GM23338 (cell line): Measurements from ENCODE around the gene FPGS. TPM values are rescaled to one million over a fixed set of nuclear protein-coding genes. Genes with fewer than 3 reads are reported as not detected.

Source experiments
- ATAC-seq: fragments of 200-7000 bp; cut with Tn5 transposase; 3 replicates; pipeline ENCODE4 v1.9.1; 2020
- DNase-seq: peaks from one replicate; pipeline ENCODE4 v3.0.0-alpha.2; 2015; ENCODE audit warnings: low spot score
- H2AFZ ChIP-seq: fragments of 200-600 bp; sonication (generic); 2 replicates; pipeline ENCODE4 v1.8.0; 2016; ENCODE audit warnings: antibody characterized with exemption, mild to moderate bottlenecking, moderate library complexity
- H3F3A ChIP-seq: fragments of 200-600 bp; sonication (generic); replicated peaks from 2 replicates; pipeline ENCODE4 v1.8.0; 2017; ENCODE audit warnings: antibody characterized with exemption, mixed run types, low read depth
- H3K27ac ChIP-seq: fragments of 200-600 bp; sonication (generic); 2 replicates; pipeline ENCODE4 v1.6.1; 2016; ENCODE audit warnings: low read depth
- H3K27me3 ChIP-seq: fragments of 200-600 bp; sonication (generic); 2 replicates; pipeline ENCODE4 v1.8.0; 2016; ENCODE audit warnings: mild to moderate bottlenecking, mixed run types, moderate library complexity; ENCODE audit not compliant: insufficient read depth
- H3K36me3 ChIP-seq: fragments of 200-600 bp; sonication (generic); 2 replicates; pipeline ENCODE4 v1.8.0; 2016; ENCODE audit warnings: mild to moderate bottlenecking; ENCODE audit not compliant: insufficient read depth
- H3K4me1 ChIP-seq: fragments of 200-600 bp; sonication (generic); 2 replicates; pipeline ENCODE4 v1.8.0; 2016; ENCODE audit warnings: mild to moderate bottlenecking, moderate library complexity; ENCODE audit not compliant: insufficient read depth
- H3K4me2 ChIP-seq: fragments of 200-600 bp; sonication (generic); 2 replicates; pipeline ENCODE4 v1.7.1; 2017; ENCODE audit warnings: mixed run types
- H3K4me3 ChIP-seq: fragments of 200-600 bp; sonication (generic); 2 replicates; pipeline ENCODE4 v1.6.1; 2016; ENCODE audit warnings: mixed run types
- H3K79me2 ChIP-seq: fragments of 200-600 bp; sonication (generic); replicated peaks from 2 replicates; pipeline ENCODE4 v1.8.0; 2017; ENCODE audit warnings: mild to moderate bottlenecking; ENCODE audit not compliant: insufficient read depth
- H3K9me2 ChIP-seq: fragments of 200-600 bp; sonication (generic); 2 replicates; pipeline ENCODE4 v1.8.0; 2017; ENCODE audit not compliant: insufficient read depth
- H4K20me1 ChIP-seq: fragments of 200-600 bp; sonication (generic); replicated peaks from 2 replicates; pipeline ENCODE4 v1.8.0; 2017; ENCODE audit warnings: mild to moderate bottlenecking; ENCODE audit not compliant: insufficient read depth
- H3K27ac Mint-ChIP-seq: 2 replicates; pipeline ENCODE4 v1.8.0; 2020; ENCODE audit warnings: inconsistent platforms, mild to moderate bottlenecking, moderate library complexity, mixed read lengths
- H3K27me3 Mint-ChIP-seq: 3 replicates; pipeline ENCODE4 v1.8.0; 2022; ENCODE audit warnings: low read depth, mild to moderate bottlenecking, moderate library complexity, mixed read lengths, inconsistent platforms; ENCODE audit not compliant: insufficient read depth, poor library complexity
- H3K36me3 Mint-ChIP-seq: 3 replicates; pipeline ENCODE4 v1.8.0; 2021; ENCODE audit warnings: low read depth, mild to moderate bottlenecking, inconsistent platforms, moderate library complexity, mixed read lengths
- H3K4me1 Mint-ChIP-seq: 3 replicates; pipeline ENCODE4 v1.8.0; 2020; ENCODE audit warnings: mild to moderate bottlenecking, inconsistent platforms, mixed read lengths
- H3K4me3 Mint-ChIP-seq: 3 replicates; pipeline ENCODE4 v1.8.0; 2021; ENCODE audit warnings: moderate library complexity, mild to moderate bottlenecking, inconsistent platforms, mixed read lengths
- H3K9me3 Mint-ChIP-seq: 3 replicates; pipeline ENCODE4 v1.8.0; 2020; ENCODE audit warnings: moderate library complexity, mild to moderate bottlenecking, inconsistent platforms, mixed read lengths
- NANOG ChIP-seq: IDR thresholded peaks from 2 replicates; pipeline ENCODE4 v1.6.1; 2016; ENCODE audit warnings: antibody characterized with exemption, borderline replicate concordance
- POLR2AphosphoS5 ChIP-seq: IDR thresholded peaks from 2 replicates; pipeline ENCODE4 v1.6.1; 2016; ENCODE audit warnings: antibody characterized with exemption, low read depth
- STAT1 ChIP-seq: IDR thresholded peaks from one replicate; pipeline ENCODE4 v1.6.1; 2016; ENCODE audit warnings: antibody characterized with exemption; ENCODE audit not compliant: unreplicated experiment
- polyA plus RNA-seq: library from polyadenylated mRNA; unstranded; fragments of >200 nt; fragmentation: Nextera tagmentation; extraction: Ambion mirVana; gene quantifications from 2 replicates; pipeline ENCODE4 v1.2.1, GENCODE V29; 2016
- total RNA-seq: library from RNA; depleted of rRNA; stranded (reverse); fragments of >200 nt; shearing (Covaris generic); gene quantifications from 2 replicates; pipeline ENCODE4 v1.2.3, GENCODE V29; 2014
- TF ChIP-seq, protein P1 (sequence below), 2 experiments: fragments of 200-600 bp in 1 of 2; sonication (generic) in 1 of 2; conservative IDR thresholded peaks; 2 replicates each; pipeline versions ENCODE4 v1.5.1 to v1.6.1; 2016 to 2017; ENCODE audit warnings: antibody characterized with exemption in 2 of 2, low read depth in 2 of 2, mild to moderate bottlenecking in 2 of 2, moderate library complexity in 1 of 2
- TF ChIP-seq, protein P2 (sequence below): fragments of 250-450 bp; sonication (Bioruptor Pico); IDR thresholded peaks from 2 replicates; pipeline ENCODE4 v1.5.0; 2020; ENCODE audit warnings: mild to moderate bottlenecking, moderate library complexity
- TF ChIP-seq, protein P3 (sequence below): IDR thresholded peaks from one replicate; pipeline ENCODE4 v1.6.1; 2018; ENCODE audit warnings: antibody characterized with exemption; ENCODE audit not compliant: unreplicated experiment
- TF ChIP-seq, protein P4 (sequence below): IDR thresholded peaks from 2 replicates; pipeline ENCODE4 v1.6.1; 2016; ENCODE audit warnings: antibody characterized with exemption

The FPGS gene
- total and polyA plus RNA-seq, 2 experiments from 2014 or later = 40.7 to 87.2 TPM

DNA sequence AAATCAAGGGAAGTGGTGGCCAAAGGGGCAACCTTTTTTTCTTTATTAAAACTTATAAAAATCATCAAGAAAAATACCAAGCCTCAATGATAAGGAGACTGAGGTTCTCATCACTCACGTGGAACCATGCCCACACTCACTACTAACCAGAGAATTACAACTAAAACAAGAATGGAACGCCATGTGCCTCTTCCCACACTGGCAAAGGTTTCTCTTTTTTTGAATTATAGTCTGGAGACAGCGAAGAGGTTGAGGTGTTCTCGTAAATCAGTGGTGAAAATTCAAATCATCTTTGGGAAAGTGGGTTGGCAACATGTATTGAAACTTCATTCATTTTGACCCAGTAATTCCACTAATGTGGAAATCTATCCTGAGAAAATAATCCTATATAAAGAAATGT is 19.4 kb downstream of the FPGS start:
- no peak overlapping the region for H3K4me3 Mint-ChIP-seq
- peaks cover 22% of the 10 kb centered on the region for H3K27me3 Mint-ChIP-seq
- no peaks in the 10 kb centered on the region for H3K79me2 ChIP-seq
- DNase-seq = no peak
- no peaks in the 10 kb centered on the region; the same call in 1 of the 2 replicates for H3K4me1 ChIP-seq
- H3K4me2 ChIP-seq = no peak overlapping the region
- no peak overlapping the region for H3K27ac Mint-ChIP-seq
- ATAC-seq = no peak
- no peaks in the 10 kb centered on the region; the same call in 1 of the 2 replicates for H4K20me1 ChIP-seq
- peaks cover 18% of the 10 kb centered on the region for H3K4me1 Mint-ChIP-seq
- no peak overlapping the region for H2AFZ ChIP-seq
- peaks cover 9% of the 10 kb centered on the region; the same call in 1 of the 2 replicates for H3K27me3 ChIP-seq
- no peak for TF ChIP-seq STAT1
- peaks cover 10% of the 10 kb centered on the region; the same call in 2 of the 3 replicates for H3K36me3 Mint-ChIP-seq
- no peak overlapping the region for H3K27ac ChIP-seq
- 0 out of 2 replicates have a peak, but pooled peaks cover 6% of the 10 kb centered on the region for H3F3A ChIP-seq
- no peaks in the 10 kb centered on the region for H3K9me2 ChIP-seq
- H3K9me3 Mint-ChIP-seq = no peaks in the 10 kb centered on the region
- no peak overlapping the region for H3K4me3 ChIP-seq
- H3K36me3 ChIP-seq = no peaks in the 10 kb centered on the region

DNA sequence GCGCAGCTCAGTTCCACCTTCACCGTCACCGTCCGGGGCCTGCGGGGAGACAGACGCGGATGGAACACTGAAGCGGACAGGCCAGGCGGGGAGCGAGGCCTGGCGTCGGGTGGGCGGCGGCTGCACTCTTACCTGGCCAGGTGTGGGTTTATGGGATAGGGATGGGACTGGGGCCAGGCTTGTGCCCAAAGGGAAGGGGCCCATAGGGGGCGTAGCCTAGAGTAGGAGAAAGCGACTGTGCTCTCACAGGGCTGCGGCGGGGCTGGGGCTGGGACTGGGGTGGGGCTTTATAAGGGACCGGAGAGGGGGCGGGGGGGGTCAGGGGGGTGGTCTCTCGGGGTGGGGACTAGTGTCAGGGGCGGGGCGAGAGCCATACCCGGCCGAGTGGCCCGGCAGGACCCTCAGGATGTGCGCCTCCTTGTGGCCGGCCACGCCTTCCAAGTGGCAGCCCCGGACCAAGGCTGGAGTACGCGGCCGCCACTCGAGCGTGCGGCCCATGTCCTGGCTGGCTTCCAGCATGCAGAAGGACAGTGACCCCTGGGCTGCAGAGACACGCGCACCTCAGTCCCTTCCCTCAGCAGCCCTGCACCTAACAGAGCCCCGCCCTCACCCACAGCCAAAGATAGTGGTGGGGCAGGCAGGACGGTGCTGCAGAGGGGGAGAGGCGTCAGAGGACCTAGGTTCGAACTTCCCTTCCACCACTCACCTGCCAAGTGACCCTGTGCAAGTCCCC is 22.8 kb downstream of the FPGS start:
- Histone ChIP-seq H3K4me2 (peak overlapping the region; percentile 65), H3K27ac (no peak overlapping the region), H3K4me3 (peak overlapping the region; percentile 45; the same call in 1 of the 2 replicates), H3K4me1 (peaks cover 8% of the 10 kb centered on the region), H2AFZ (peak overlapping the region; percentile 66), H3K79me2 (no peaks in the 10 kb centered on the region), H3F3A (peaks cover 14% of the 10 kb centered on the region), H3K36me3 (no peaks in the 10 kb centered on the region; the same call in 1 of the 2 replicates), H3K27me3 (peaks cover 12% of the 10 kb centered on the region; the same call in 1 of the 2 replicates), H4K20me1 (no peaks in the 10 kb centered on the region), H3K9me2 (no peaks in the 10 kb centered on the region)
- peak overlapping the region; percentile 77; the same call in 1 of the 2 replicates for H3K27ac Mint-ChIP-seq
- TF ChIP-seq POLR2AphosphoS5 = peak; percentile 65
- TF ChIP-seq, protein P1, sequence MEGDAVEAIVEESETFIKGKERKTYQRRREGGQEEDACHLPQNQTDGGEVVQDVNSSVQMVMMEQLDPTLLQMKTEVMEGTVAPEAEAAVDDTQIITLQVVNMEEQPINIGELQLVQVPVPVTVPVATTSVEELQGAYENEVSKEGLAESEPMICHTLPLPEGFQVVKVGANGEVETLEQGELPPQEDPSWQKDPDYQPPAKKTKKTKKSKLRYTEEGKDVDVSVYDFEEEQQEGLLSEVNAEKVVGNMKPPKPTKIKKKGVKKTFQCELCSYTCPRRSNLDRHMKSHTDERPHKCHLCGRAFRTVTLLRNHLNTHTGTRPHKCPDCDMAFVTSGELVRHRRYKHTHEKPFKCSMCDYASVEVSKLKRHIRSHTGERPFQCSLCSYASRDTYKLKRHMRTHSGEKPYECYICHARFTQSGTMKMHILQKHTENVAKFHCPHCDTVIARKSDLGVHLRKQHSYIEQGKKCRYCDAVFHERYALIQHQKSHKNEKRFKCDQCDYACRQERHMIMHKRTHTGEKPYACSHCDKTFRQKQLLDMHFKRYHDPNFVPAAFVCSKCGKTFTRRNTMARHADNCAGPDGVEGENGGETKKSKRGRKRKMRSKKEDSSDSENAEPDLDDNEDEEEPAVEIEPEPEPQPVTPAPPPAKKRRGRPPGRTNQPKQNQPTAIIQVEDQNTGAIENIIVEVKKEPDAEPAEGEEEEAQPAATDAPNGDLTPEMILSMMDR (conservative IDR thresholded peaks at IDR 0.05; ENCODE audit: low read depth in 2 of 2) = peak; percentile 55 to 82
- TF ChIP-seq, protein P2, sequence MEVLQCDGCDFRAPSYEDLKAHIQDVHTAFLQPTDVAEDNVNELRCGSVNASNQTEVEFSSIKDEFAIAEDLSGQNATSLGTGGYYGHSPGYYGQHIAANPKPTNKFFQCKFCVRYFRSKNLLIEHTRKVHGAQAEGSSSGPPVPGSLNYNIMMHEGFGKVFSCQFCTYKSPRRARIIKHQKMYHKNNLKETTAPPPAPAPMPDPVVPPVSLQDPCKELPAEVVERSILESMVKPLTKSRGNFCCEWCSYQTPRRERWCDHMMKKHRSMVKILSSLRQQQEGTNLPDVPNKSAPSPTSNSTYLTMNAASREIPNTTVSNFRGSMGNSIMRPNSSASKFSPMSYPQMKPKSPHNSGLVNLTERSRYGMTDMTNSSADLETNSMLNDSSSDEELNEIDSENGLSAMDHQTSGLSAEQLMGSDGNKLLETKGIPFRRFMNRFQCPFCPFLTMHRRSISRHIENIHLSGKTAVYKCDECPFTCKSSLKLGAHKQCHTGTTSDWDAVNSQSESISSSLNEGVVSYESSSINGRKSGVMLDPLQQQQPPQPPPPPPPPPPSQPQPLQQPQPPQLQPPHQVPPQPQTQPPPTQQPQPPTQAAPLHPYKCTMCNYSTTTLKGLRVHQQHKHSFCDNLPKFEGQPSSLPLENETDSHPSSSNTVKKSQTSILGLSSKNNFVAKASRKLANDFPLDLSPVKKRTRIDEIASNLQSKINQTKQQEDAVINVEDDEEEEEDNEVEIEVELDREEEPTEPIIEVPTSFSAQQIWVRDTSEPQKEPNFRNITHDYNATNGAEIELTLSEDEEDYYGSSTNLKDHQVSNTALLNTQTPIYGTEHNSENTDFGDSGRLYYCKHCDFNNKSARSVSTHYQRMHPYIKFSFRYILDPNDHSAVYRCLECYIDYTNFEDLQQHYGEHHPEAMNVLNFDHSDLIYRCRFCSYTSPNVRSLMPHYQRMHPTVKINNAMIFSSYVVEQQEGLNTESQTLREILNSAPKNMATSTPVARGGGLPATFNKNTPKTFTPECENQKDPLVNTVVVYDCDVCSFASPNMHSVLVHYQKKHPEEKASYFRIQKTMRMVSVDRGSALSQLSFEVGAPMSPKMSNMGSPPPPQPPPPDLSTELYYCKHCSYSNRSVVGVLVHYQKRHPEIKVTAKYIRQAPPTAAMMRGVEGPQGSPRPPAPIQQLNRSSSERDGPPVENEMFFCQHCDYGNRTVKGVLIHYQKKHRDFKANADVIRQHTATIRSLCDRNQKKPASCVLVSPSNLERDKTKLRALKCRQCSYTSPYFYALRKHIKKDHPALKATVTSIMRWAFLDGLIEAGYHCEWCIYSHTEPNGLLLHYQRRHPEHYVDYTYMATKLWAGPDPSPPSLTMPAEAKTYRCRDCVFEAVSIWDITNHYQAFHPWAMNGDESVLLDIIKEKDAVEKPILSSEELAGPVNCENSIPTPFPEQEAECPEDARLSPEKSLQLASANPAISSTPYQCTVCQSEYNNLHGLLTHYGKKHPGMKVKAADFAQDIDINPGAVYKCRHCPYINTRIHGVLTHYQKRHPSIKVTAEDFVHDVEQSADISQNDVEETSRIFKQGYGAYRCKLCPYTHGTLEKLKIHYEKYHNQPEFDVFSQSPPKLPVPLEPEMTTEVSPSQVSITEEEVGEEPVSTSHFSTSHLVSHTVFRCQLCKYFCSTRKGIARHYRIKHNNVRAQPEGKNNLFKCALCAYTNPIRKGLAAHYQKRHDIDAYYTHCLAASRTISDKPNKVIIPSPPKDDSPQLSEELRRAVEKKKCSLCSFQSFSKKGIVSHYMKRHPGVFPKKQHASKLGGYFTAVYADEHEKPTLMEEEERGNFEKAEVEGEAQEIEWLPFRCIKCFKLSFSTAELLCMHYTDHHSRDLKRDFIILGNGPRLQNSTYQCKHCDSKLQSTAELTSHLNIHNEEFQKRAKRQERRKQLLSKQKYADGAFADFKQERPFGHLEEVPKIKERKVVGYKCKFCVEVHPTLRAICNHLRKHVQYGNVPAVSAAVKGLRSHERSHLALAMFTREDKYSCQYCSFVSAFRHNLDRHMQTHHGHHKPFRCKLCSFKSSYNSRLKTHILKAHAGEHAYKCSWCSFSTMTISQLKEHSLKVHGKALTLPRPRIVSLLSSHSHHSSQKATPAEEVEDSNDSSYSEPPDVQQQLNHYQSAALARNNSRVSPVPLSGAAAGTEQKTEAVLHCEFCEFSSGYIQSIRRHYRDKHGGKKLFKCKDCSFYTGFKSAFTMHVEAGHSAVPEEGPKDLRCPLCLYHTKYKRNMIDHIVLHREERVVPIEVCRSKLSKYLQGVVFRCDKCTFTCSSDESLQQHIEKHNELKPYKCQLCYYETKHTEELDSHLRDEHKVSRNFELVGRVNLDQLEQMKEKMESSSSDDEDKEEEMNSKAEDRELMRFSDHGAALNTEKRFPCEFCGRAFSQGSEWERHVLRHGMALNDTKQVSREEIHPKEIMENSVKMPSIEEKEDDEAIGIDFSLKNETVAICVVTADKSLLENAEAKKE (CRISPR knock-in tag) = no peak
- TF ChIP-seq, protein P3, sequence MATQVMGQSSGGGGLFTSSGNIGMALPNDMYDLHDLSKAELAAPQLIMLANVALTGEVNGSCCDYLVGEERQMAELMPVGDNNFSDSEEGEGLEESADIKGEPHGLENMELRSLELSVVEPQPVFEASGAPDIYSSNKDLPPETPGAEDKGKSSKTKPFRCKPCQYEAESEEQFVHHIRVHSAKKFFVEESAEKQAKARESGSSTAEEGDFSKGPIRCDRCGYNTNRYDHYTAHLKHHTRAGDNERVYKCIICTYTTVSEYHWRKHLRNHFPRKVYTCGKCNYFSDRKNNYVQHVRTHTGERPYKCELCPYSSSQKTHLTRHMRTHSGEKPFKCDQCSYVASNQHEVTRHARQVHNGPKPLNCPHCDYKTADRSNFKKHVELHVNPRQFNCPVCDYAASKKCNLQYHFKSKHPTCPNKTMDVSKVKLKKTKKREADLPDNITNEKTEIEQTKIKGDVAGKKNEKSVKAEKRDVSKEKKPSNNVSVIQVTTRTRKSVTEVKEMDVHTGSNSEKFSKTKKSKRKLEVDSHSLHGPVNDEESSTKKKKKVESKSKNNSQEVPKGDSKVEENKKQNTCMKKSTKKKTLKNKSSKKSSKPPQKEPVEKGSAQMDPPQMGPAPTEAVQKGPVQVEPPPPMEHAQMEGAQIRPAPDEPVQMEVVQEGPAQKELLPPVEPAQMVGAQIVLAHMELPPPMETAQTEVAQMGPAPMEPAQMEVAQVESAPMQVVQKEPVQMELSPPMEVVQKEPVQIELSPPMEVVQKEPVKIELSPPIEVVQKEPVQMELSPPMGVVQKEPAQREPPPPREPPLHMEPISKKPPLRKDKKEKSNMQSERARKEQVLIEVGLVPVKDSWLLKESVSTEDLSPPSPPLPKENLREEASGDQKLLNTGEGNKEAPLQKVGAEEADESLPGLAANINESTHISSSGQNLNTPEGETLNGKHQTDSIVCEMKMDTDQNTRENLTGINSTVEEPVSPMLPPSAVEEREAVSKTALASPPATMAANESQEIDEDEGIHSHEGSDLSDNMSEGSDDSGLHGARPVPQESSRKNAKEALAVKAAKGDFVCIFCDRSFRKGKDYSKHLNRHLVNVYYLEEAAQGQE = no peak
- no peak for TF ChIP-seq NANOG
- TF ChIP-seq, protein P4, sequence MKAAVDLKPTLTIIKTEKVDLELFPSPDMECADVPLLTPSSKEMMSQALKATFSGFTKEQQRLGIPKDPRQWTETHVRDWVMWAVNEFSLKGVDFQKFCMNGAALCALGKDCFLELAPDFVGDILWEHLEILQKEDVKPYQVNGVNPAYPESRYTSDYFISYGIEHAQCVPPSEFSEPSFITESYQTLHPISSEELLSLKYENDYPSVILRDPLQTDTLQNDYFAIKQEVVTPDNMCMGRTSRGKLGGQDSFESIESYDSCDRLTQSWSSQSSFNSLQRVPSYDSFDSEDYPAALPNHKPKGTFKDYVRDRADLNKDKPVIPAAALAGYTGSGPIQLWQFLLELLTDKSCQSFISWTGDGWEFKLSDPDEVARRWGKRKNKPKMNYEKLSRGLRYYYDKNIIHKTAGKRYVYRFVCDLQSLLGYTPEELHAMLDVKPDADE = no peak
- peak overlapping the region; percentile 70 for H3K4me3 Mint-ChIP-seq
- no peaks in the 10 kb centered on the region; the same call in 2 of the 3 replicates for H3K9me3 Mint-ChIP-seq
- peak; percentile 97 for DNase-seq
- peaks cover 34% of the 10 kb centered on the region for H3K4me1 Mint-ChIP-seq
- peaks cover 21% of the 10 kb centered on the region for H3K27me3 Mint-ChIP-seq
- peak; percentile 87 for ATAC-seq
- no peaks in the 10 kb centered on the region for H3K36me3 Mint-ChIP-seq
